Thyroid gland (tissue), 4 donors: ENCODE measurements around the gene RPL32. TPM values are rescaled to one million over a fixed set of nuclear protein-coding genes. Genes with fewer than 3 reads are reported as not detected.

Experiments
- DNase-seq, 2 donors: peaks; one replicate each; pipeline ENCODE4 v3.0.0-alpha.2; 2019
- H3K27ac ChIP-seq, 3 donors: fragments of 200-600 bp; sonication (generic); 1 replicate in 2 of 3; 2 replicates in 1 of 3; pipeline ENCODE4 v1.5.1; 2016 to 2019; ENCODE audit warnings: mild to moderate bottlenecking in 1 of 3, moderate library complexity in 1 of 3
- H3K27me3 ChIP-seq: fragments of 200-600 bp; sonication (generic); one replicate; pipeline ENCODE4 v1.5.1; 2019
- H3K36me3 ChIP-seq, 2 donors: fragments of 200-600 bp; sonication (generic); one replicate each; pipeline ENCODE4 v1.5.1; 2016 to 2019
- H3K4me1 ChIP-seq, 2 donors: fragments of 200-600 bp; sonication (generic); one replicate each; pipeline ENCODE4 v1.5.1; 2017 to 2019
- H3K4me3 ChIP-seq, 3 donors: fragments of 200-600 bp; sonication (generic); replicated peaks in 1 of 3; 1 replicate in 2 of 3; 2 replicates in 1 of 3; pipeline ENCODE4 v1.5.1; 2016; ENCODE audit warnings: mild to moderate bottlenecking in 1 of 3
- H3K9me3 ChIP-seq: fragments of 200-600 bp; sonication (generic); one replicate; pipeline ENCODE4 v1.5.1; 2017
- CTCF ChIP-seq, 6 experiments: fragments of 200-600 bp in 3 of 6; fragments of 450-650 bp in 3 of 6; sonication (generic) in 3 of 6; IDR thresholded peaks; one replicate each; pipeline ENCODE4 v1.5.1; 2016 to 2019; ENCODE audit warnings: antibody characterized with exemption in 6 of 6, mild to moderate bottlenecking in 2 of 6, inconsistent platforms in 1 of 6, moderate library complexity in 1 of 6
- POLR2A ChIP-seq, 2 donors: fragments of 450-650 bp; IDR thresholded peaks; one replicate each; pipeline ENCODE4 v1.6.1; 2017; ENCODE audit warnings: antibody characterized with exemption in 2 of 2, mild to moderate bottlenecking in 2 of 2, moderate library complexity in 1 of 2
- WGBS, 2 donors: methylation state at CpG; one replicate each; pipeline ENCODE4 v1.1.5; 2017; 5-methylcytosine and 5-hydroxymethylcytosine counted together
- intact Hi-C: fragments of 100-400 bp; cut with DNase I; formaldehyde crosslinking; loops from one replicate; pipeline ENCODE4 v1.15.1; 2023
- total RNA-seq, 4 donors: library from RNA; depleted of rRNA; stranded (reverse); fragments of >200 nt; gene quantifications; one replicate each; pipeline ENCODE4 v1.2.3, GENCODE V29; 2016

The RPL32 gene
- total RNA-seq, 4 donors from 2014 or later: 809 to 4,142 (median 1,511) TPM

DNA sequence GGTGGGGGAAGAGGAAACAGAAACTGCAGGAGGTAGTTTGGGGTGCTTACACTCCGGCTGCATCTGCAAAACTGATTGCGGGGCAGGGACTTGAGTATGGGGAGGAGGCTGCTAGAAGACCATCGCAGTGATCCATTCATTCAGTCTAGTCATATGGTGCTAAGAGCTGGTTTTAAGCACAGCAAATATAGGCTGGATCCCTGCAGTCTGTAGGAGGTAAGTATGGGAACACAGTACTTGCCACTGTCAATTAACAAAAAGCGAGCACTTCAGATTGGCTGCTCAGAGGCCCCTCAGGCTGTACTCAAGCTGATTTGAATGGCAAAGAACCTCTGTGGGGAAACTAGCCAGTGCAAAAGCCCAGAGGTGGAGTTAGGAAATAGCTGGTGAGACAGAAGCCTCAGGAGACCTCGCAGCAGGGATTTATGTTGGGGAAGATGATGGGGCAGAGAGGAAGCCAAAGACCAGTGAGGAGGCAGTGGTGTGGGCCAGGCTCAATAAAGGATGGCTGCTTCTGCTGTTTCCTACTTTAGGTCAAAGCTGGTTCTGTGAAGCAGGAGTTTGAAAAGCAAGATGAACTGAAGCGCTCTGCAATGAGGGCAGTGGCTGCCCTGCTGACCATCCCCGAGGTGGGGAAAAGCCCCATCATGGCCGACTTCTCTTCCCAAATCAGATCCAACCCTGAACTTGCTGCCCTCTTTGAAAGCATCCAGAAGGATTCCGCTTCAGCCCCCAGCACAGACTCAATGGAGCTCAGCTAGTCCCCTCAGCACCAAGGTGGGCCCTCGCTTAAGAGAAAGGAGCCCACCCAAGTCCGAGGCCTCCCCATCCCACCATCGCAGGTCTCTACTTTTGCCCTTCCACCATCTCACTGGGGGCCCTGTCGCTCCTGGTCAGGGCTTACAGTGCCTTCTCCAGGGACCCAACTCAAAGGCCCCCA, 7.9 kb downstream of the RPL32 start:
- DNase-seq: no peak
- TF ChIP-seq POLR2A (IDR thresholded peaks at IDR 0.05): no peak
- TF ChIP-seq CTCF (IDR thresholded peaks at IDR 0.05): no peak
- H3K27ac ChIP-seq: no peak overlapping the region
- H3K4me3 ChIP-seq: no peak overlapping the region
- WGBS, 2 donors: 84 to 85% methylated on average over 13 of the region's 13 CpGs
- H3K4me1 ChIP-seq: peaks cover 0 to 5% of the 10 kb centered on the region in 2 donors
- intact Hi-C loops: no loop called here
- no peaks in the 10 kb centered on the region for H3K27me3 ChIP-seq
- no peaks in the 10 kb centered on the region for H3K9me3 ChIP-seq
- H3K36me3 ChIP-seq: peaks cover 41 to 59% of the 10 kb centered on the region in 2 donors

DNA sequence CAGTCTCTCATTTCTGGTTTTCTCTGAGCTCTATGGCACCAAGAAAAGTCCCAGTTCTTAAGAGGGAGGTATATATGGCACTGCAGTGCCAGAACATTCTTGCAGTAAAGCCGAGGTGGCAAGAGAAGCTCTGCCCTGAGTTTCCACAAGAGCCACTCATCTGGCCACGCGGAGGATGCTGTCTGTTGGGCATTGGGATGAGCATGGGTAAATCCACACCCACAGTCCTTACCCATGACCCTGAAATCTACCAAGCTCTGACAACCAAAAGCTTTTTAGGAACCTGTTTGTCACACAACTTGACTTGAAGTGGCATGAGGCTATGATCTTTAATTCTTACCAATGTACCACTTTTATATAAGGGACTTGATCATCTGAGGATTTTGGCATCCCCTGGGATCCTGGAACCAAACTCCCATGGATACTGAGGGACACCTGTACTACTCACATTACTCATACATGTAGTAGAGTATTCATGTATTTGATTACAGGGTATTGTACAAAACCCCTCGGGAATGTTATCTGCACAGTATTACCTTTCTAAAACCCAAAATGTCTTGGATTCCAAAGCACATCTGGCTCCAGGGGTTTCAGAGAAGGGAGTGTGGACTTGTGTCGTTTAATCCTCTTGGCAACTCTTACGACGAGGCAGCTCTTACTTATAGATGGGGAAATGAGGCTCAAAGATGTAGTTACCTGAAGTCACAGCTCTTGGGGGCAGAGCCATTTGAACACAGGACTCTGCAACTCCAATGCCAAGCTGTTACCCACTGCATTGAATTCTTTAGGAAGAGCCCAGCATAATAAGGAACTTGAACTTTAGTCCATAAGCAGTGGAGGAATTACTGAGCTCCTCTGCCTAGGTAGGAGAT, 8.8 kb downstream of the RPL32 start:
- Histone ChIP-seq H3K27ac (no peak overlapping the region), H3K4me3 (no peak overlapping the region), H3K4me1 (no peaks in the 10 kb centered on the region), H3K36me3 (peaks cover 34 to 55% of the 10 kb centered on the region in 2 donors), H3K9me3 (no peaks in the 10 kb centered on the region), H3K27me3 (no peaks in the 10 kb centered on the region)
- no peak for TF ChIP-seq POLR2A (IDR thresholded peaks at IDR 0.05)
- no peak for TF ChIP-seq CTCF (IDR thresholded peaks at IDR 0.05)
- WGBS, 2 donors: 83 to 91% methylated on average over 7 of the region's 7 CpGs
- no peak for DNase-seq
- intact Hi-C loops: no loop called here

DNA sequence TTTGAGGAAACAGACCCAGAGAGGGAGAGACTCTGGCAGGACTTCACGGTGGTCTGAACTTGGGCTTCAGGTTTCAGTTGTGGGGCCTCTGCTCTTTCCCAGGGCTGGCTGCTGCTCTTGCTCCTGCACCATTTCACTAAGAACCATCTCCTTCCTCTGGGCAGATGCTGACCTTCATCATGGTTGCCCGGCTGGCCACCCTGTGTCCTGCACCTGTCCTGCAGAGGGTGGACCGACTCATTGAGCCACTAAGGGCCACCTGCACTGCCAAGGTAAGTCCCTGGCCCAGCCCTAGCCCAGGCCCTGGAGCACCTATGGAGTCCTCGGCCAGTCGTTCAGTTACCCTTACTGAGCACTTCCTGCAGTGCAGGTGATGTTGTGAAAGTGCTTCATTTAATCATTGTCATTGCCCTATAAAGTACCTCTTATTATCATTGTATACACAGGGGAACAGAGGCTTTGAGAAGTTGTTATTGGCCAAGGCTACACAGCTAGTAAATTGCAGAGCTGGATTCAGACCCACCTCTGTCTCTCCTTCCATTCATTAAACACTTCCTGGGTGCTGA, 10.0 kb downstream of the RPL32 start:
- Histone ChIP-seq H3K4me1 (no peaks in the 10 kb centered on the region), H3K9me3 (no peaks in the 10 kb centered on the region), H3K27me3 (no peaks in the 10 kb centered on the region), H3K36me3 (peaks cover 23 to 46% of the 10 kb centered on the region in 2 donors), H3K4me3 (no peak overlapping the region), H3K27ac (no peak overlapping the region)
- intact Hi-C loops: no loop called here
- WGBS, 2 donors: 69 to 77% methylated on average over 2 to 5 of the region's 5 CpGs
- DNase-seq: no peak
- TF ChIP-seq POLR2A (IDR thresholded peaks at IDR 0.05): no peak
- no peak for TF ChIP-seq CTCF (IDR thresholded peaks at IDR 0.05)

DNA sequence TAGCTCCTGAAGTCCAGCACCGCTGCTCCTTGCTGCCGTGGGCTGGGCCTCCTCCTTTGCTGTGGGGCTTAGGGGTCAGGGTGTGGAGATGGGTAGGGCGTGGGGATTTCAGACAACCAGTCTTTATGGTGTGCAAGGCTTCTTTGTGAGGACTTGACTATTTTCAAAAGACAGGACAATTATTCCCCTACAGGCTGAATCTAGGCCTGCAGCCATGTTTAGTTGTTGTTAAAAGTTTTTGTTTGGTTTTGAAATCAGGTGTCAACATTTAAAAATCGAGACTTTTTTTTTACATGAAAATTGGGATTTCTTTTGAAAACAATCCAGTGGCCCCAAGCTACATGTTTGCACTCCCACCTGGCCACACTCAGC, 10.6 kb downstream of the RPL32 start:
- no peak for TF ChIP-seq CTCF (IDR thresholded peaks at IDR 0.05)
- no peak for TF ChIP-seq POLR2A (IDR thresholded peaks at IDR 0.05)
- H3K4me1 ChIP-seq: no peaks in the 10 kb centered on the region
- H3K9me3 ChIP-seq: no peaks in the 10 kb centered on the region
- no peak overlapping the region for H3K4me3 ChIP-seq
- H3K27ac ChIP-seq: no peak overlapping the region
- H3K27me3 ChIP-seq: no peaks in the 10 kb centered on the region
- DNase-seq: no peak
- WGBS, 2 donors: 78 to 84% methylated on average over 4 of the region's 4 CpGs
- intact Hi-C loops: no loop called here
- peaks cover 16 to 39% of the 10 kb centered on the region in 2 donors for H3K36me3 ChIP-seq
